PC-3 (cell line): Measurements from ENCODE around the gene NEU1.

Source experiments
- CTCF ChIP-seq: fragments of 300-600 bp; sonication (generic); conservative IDR thresholded peaks from 2 replicates; pipeline ENCODE4 v1.5.1; 2017; ENCODE audit warnings: antibody characterized with exemption, low read depth, mild to moderate bottlenecking, low read length
- EZH2 ChIP-seq: fragments of 300-600 bp; sonication (generic); IDR thresholded peaks from one replicate; pipeline ENCODE4 v1.6.1; 2017; ENCODE audit warnings: antibody characterized with exemption, mild to moderate bottlenecking, low read length; ENCODE audit not compliant: unreplicated experiment
- EZH2phosphoT487 ChIP-seq: fragments of 300-600 bp; sonication (generic); IDR thresholded peaks from 2 replicates; pipeline ENCODE4 v1.6.1; 2018; ENCODE audit warnings: mild to moderate bottlenecking, antibody characterized with exemption, low read length, borderline replicate concordance

- TF ChIP-seq EZH2: no peak
- no peak for TF ChIP-seq CTCF
- TF ChIP-seq EZH2phosphoT487: no peak
Observed at GRCh38 chr6:31908791-31909190, 46.2 kb upstream of the NEU1 start.
